RWPE2 (cell line): ENCODE measurements around the gene C2CD3.

Source experiments
- ATAC-seq: fragments of 200-7000 bp; cut with Tn5 transposase; 3 replicates; pipeline ENCODE4 v1.9.1; 2021; ENCODE audit warnings: low read depth
- DNase-seq: peaks from one replicate; pipeline ENCODE4 v3.0.0-alpha.2; 2020; ENCODE audit warnings: low spot score
- H3K27ac ChIP-seq: fragments of 450-650 bp; 2 replicates; pipeline ENCODE4 v1.5.1; 2017; ENCODE audit warnings: mild to moderate bottlenecking; ENCODE audit not compliant: poor library complexity, severe bottlenecking
- H3K27me3 ChIP-seq: fragments of 250-450 bp; sonication (Bioruptor Pico); 2 replicates; pipeline ENCODE4 v1.5.1; 2021; ENCODE audit warnings: mild to moderate bottlenecking, moderate library complexity; ENCODE audit not compliant: insufficient read depth, poor library complexity, severe bottlenecking
- H3K36me3 ChIP-seq: fragments of 250-450 bp; sonication (Bioruptor Pico); 2 replicates; pipeline ENCODE4 v1.5.1; 2020; ENCODE audit warnings: low read depth, mild to moderate bottlenecking, moderate library complexity
- H3K4me1 ChIP-seq: fragments of 250-450 bp; sonication (Bioruptor Pico); 2 replicates; pipeline ENCODE4 v1.5.1; 2021; ENCODE audit warnings: mild to moderate bottlenecking, moderate library complexity; ENCODE audit not compliant: insufficient read depth, poor library complexity, severe bottlenecking
- H3K4me3 ChIP-seq: fragments of 250-450 bp; sonication (Bioruptor Pico); 2 replicates; pipeline ENCODE4 v1.5.1; 2021; ENCODE audit warnings: mild to moderate bottlenecking, moderate library complexity; ENCODE audit not compliant: severe bottlenecking
- H3K9me3 ChIP-seq: fragments of 250-450 bp; sonication (Bioruptor Pico); 2 replicates; pipeline ENCODE4 v1.5.1; 2021; ENCODE audit warnings: mild to moderate bottlenecking, moderate library complexity; ENCODE audit not compliant: severe bottlenecking
- TF ChIP-seq, protein P1 (sequence below): fragments of 450-650 bp; IDR thresholded peaks from one replicate; pipeline ENCODE4 v1.5.1; 2017; ENCODE audit warnings: mild to moderate bottlenecking, moderate library complexity; ENCODE audit not compliant: poor library complexity, severe bottlenecking

The C2CD3 gene

DNA sequence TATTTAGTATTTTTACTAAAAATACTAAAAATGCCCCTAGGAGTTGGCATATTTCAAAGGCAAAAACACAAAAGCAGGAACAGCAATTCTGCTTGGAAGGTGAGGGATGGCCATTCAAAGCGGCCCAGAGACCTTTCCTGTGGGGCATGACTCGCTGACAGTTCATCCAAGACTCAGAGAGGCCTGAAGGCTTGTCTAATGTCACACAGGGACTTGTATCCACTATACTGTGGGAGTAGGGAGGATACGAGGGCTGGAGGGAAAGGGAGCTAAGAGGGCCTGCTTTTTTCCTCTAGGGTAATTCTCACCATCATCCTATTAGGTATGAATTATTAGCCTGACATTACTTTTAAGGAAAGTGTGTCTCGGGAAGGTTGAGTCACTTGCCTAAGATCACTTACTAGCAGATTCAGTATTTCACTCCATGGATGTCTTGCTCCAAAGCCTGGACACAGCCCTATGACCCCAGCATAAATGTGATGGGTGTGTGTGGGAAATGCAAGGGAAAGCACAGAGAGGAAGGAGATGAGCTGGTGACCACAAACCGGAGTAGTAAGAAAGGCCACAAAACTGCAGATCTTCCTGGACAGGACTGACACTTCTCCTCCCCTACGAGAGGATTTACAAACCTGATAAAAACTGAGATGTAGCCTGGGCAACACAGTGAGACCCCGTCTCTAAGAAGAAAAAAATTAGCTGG is 145.2 kb downstream of the C2CD3 start:
- ATAC-seq, result peak; percentile 72

DNA sequence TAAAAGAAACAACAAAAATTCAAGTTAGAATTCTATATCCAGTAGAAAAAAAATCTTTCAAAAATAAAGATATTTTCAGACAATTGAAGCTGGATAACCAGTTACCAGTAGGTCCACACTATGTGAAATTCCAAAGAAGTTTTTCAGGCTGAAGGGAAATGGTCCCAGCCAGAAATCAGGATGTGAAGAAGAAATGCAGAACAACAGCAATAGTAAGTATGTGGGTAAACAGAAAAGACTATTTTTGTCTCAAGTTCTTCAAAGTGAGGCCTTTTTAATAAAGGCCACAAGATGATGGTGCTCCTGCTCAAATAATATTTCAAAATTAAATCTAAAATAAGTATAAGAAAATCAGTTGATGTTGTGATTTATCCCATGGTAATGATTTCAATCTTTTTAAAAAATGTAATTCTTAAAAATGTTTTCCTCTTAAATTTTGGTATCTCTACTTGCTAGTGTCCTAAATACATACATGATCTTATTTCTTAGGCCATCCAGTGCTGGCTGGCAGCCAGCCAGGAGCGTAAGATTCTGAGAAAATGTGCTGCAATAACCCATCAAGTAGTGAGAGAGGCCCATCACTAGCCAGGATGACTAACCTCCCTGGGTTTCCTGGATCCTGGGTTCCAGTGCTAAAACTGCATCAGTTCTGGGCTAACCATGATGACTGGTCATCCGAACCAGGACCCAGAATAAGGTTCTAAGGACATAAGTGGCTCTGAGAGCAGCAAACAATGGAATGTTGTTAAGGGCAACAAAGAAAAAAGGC is 146.4 kb downstream of the C2CD3 start:
- TF ChIP-seq, protein P1, sequence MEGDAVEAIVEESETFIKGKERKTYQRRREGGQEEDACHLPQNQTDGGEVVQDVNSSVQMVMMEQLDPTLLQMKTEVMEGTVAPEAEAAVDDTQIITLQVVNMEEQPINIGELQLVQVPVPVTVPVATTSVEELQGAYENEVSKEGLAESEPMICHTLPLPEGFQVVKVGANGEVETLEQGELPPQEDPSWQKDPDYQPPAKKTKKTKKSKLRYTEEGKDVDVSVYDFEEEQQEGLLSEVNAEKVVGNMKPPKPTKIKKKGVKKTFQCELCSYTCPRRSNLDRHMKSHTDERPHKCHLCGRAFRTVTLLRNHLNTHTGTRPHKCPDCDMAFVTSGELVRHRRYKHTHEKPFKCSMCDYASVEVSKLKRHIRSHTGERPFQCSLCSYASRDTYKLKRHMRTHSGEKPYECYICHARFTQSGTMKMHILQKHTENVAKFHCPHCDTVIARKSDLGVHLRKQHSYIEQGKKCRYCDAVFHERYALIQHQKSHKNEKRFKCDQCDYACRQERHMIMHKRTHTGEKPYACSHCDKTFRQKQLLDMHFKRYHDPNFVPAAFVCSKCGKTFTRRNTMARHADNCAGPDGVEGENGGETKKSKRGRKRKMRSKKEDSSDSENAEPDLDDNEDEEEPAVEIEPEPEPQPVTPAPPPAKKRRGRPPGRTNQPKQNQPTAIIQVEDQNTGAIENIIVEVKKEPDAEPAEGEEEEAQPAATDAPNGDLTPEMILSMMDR, result no peak

More for the DNA sequence above, 145.2 kb downstream of the C2CD3 start:
- H3K4me1 ChIP-seq, result peaks cover 16% of the 10 kb centered on the region
- TF ChIP-seq, protein P1, result no peak
- no peaks in the 10 kb centered on the region for H3K9me3 ChIP-seq
- no peaks in the 10 kb centered on the region for H3K36me3 ChIP-seq
- H3K27ac ChIP-seq, result no peak overlapping the region
- no peak overlapping the region for H3K4me3 ChIP-seq
- no peak for DNase-seq
- H3K27me3 ChIP-seq, result no peaks in the 10 kb centered on the region

GRCh38 chr11:74023276-74023675 is 147.5 kb downstream of the C2CD3 start:
- ATAC-seq (no peak), DNase-seq (no peak)
- no peak overlapping the region for H3K4me3 ChIP-seq
- H3K4me1 ChIP-seq, result peaks cover 16% of the 10 kb centered on the region
- TF ChIP-seq, protein P1, result no peak
- no peaks in the 10 kb centered on the region for H3K9me3 ChIP-seq
- H3K27me3 ChIP-seq, result no peaks in the 10 kb centered on the region
- H3K27ac ChIP-seq, result no peak overlapping the region
- H3K36me3 ChIP-seq, result 0 out of 2 replicates have a peak, but pooled peaks cover 2% of the 10 kb centered on the region

More for the DNA sequence above, 146.4 kb downstream of the C2CD3 start:
- Histone ChIP-seq H3K9me3 (no peaks in the 10 kb centered on the region), H3K27me3 (no peaks in the 10 kb centered on the region), H3K4me1 (peaks cover 16% of the 10 kb centered on the region), H3K36me3 (0 out of 2 replicates have a peak, but pooled peaks cover 2% of the 10 kb centered on the region), H3K27ac (no peak overlapping the region), H3K4me3 (no peak overlapping the region)
- DNase-seq (no peak), ATAC-seq (peak; percentile 33; the same call in 1 of the 3 replicates)

DNA sequence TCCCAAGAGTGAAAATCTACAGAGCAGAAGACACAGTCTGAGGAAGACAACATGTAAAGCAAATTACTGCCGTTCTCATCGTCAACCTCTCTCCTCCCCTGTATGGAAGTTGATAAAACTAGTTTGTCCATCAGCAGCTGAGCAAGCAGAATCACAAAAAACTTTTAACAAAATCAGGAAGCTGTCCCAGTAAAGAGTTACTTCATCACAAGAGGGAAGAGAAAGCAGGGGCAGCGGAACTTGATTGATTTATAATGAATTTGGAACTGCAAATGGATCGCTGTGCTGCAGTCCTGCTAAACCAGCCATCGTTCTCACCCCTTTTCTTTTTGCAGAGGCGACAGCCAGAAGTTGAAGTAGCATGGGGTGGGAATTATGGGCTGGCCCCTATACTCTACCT is 148.3 kb downstream of the C2CD3 start:
- no peaks in the 10 kb centered on the region for H3K27me3 ChIP-seq
- TF ChIP-seq, protein P1, result no peak
- H3K36me3 ChIP-seq, result 0 out of 2 replicates have a peak, but pooled peaks cover 2% of the 10 kb centered on the region
- H3K4me3 ChIP-seq, result no peak overlapping the region
- ATAC-seq (no peak), DNase-seq (no peak)
- H3K4me1 ChIP-seq, result peaks cover 16% of the 10 kb centered on the region
- no peak overlapping the region for H3K27ac ChIP-seq
- H3K9me3 ChIP-seq, result no peaks in the 10 kb centered on the region
